ENCODE measurements around the gene GLB1L.

Gene GLB1L

GRCh38 chr2:219197388-219197787, 47.9 kb downstream of the GLB1L start (continued):
- no peak for TF ChIP-seq CSRNP3 (CRISPR knock-in tag; IDR thresholded peaks at IDR 0.05)
- TF ChIP-seq POU6F1 (CRISPR knock-in tag; IDR thresholded peaks at IDR 0.05; ENCODE audit: borderline replicate concordance, low read depth): no peak

- TF ChIP-seq POU6F1 (CRISPR knock-in tag; IDR thresholded peaks at IDR 0.05; ENCODE audit: borderline replicate concordance, low read depth) (no peak), RARB (CRISPR knock-in tag; IDR thresholded peaks at IDR 0.05) (no peak), ZFP3 (CRISPR knock-in tag; IDR thresholded peaks at IDR 0.05) (no peak), PPARA (CRISPR knock-in tag; IDR thresholded peaks at IDR 0.05; ENCODE audit: borderline replicate concordance) (no peak), TSHZ2 (CRISPR knock-in tag; IDR thresholded peaks at IDR 0.05) (no peak), TCF4 (CRISPR knock-in tag; IDR thresholded peaks at IDR 0.05; ENCODE audit: borderline replicate concordance) (no peak), ZNF565 (CRISPR knock-in tag; conservative IDR thresholded peaks at IDR 0.05; ENCODE audit: low read depth) (no peak), ZFP30 (CRISPR knock-in tag; IDR thresholded peaks at IDR 0.05) (no peak), GLIS3 (CRISPR knock-in tag; IDR thresholded peaks at IDR 0.05) (no peak), ZC3H10 (CRISPR knock-in tag; IDR thresholded peaks at IDR 0.05) (no peak), BACH2 (CRISPR knock-in tag; IDR thresholded peaks at IDR 0.05; ENCODE audit: borderline replicate concordance) (no peak), CREB5 (CRISPR knock-in tag; IDR thresholded peaks at IDR 0.05; ENCODE audit: low read depth) (no peak)
- no peak; the same call in 2 of the 3 replicates for ATAC-seq
Measured at GRCh38 chr2:219186754-219187456, 58.3 kb downstream of the GLB1L start.

Measured in SK-N-SH treated with all-trans-retinoic acid at 6 μM for 48 hours (cell line).